Dendritic cell treated with granulocyte-macrophage colony-stimulating factor and Interleukin-4, amounts not matched to agents 40 ng/mL and 50 ng/mL, for 4 days (primary cell): ENCODE measurements around the gene FOXF1.

Experiments used
- H3K27ac Mint-ChIP-seq: one replicate; pipeline ENCODE4 v1.8.0; 2022; ENCODE audit warnings: mild to moderate bottlenecking, mixed read lengths
- H3K27me3 Mint-ChIP-seq: one replicate; pipeline ENCODE4 v1.8.0; 2022; ENCODE audit warnings: mild to moderate bottlenecking, mixed read lengths
- H3K36me3 Mint-ChIP-seq: one replicate; pipeline ENCODE4 v1.8.0; 2022; ENCODE audit warnings: low read depth, mixed read lengths
- H3K4me1 Mint-ChIP-seq: one replicate; pipeline ENCODE4 v1.8.0; 2022; ENCODE audit warnings: low read depth, mixed read lengths
- H3K4me3 Mint-ChIP-seq: one replicate; pipeline ENCODE4 v1.8.0; 2022; ENCODE audit warnings: mild to moderate bottlenecking, moderate library complexity, mixed read lengths
- H3K9me3 Mint-ChIP-seq: one replicate; pipeline ENCODE4 v1.8.0; 2022; ENCODE audit warnings: mixed read lengths
- intact Hi-C: fragments of 100-400 bp; cut with micrococcal nuclease; formaldehyde crosslinking; loops from one replicate; pipeline ENCODE4 v1.15.0; 2022

The FOXF1 gene

DNA sequence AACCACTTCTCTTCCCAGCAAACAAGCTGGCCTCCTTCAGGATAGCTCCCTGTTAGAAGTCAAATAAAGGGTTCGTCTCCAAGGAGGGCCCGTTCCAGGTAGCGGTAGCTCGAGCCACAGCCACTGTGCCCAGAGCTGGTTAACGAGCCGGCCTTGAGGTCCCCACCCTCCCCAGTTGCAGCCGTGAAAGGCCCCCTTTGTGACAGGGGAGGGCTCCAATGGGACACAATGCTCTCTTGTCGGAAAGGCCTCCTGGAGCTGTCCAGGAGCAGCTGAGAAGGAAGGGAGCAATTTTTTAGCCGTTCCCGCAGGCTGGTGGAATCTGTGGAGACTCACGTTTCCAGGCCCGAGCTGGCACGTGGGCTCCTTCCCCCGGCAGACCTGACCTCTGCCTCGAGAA lies 29.9 kb upstream of the FOXF1 start:
- H3K9me3 Mint-ChIP-seq: no peaks in the 10 kb centered on the region
- H3K36me3 Mint-ChIP-seq: no peaks in the 10 kb centered on the region
- intact Hi-C loops: no loop called here
- no peaks in the 10 kb centered on the region for H3K4me1 Mint-ChIP-seq
- H3K4me3 Mint-ChIP-seq: no peak overlapping the region
- H3K27me3 Mint-ChIP-seq: peaks cover 37% of the 10 kb centered on the region
- no peak overlapping the region for H3K27ac Mint-ChIP-seq

DNA sequence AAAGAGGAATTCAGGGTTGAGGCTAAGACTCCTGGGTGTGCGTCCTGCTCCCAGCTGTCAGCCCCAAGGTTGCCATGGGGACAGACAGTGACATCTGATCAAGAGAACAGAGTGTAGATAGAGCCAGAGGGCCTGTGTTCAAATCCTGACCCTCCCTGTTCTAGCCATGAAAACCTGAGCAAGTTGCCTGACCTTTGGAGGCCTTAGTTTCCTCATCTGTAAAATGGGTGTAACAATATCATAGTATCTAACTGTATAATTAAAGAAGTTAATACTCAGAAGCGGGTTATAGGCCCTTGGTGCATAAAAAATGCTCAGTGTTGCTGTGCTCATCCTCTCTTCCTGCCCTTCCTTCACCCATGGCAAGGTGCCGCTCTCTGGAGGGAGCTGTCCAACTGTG lies 28.7 kb upstream of the FOXF1 start:
- H3K4me1 Mint-ChIP-seq: no peaks in the 10 kb centered on the region
- H3K27me3 Mint-ChIP-seq: peaks cover 38% of the 10 kb centered on the region
- no peak overlapping the region for H3K27ac Mint-ChIP-seq
- no peaks in the 10 kb centered on the region for H3K9me3 Mint-ChIP-seq
- intact Hi-C loops: no loop called here
- H3K36me3 Mint-ChIP-seq: no peaks in the 10 kb centered on the region
- no peak overlapping the region for H3K4me3 Mint-ChIP-seq

DNA sequence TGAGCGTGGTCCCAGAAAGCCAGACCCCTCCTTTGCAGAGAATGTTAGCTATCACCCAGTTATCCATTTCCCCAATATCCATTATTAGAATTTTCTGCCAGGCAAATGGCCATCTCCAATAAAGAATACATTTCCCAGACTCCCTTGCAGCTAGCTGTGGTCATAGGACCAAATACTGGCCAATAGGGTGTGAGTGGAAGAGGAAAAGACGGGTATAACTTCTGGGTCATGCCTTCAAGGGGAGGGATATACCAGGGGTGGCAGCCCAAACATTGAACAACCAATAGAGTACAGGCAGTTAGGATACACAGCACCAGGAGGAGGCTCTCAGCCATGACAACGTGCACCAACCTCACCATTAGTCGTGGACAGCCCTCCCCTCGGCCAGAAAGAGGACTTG lies 26.1 kb upstream of the FOXF1 start:
- Mint-ChIP-seq H3K36me3 (no peaks in the 10 kb centered on the region), H3K4me1 (no peaks in the 10 kb centered on the region), H3K9me3 (no peaks in the 10 kb centered on the region), H3K4me3 (no peak overlapping the region), H3K27ac (no peak overlapping the region), H3K27me3 (peaks cover 39% of the 10 kb centered on the region)
- intact Hi-C loops: no loop called here

DNA sequence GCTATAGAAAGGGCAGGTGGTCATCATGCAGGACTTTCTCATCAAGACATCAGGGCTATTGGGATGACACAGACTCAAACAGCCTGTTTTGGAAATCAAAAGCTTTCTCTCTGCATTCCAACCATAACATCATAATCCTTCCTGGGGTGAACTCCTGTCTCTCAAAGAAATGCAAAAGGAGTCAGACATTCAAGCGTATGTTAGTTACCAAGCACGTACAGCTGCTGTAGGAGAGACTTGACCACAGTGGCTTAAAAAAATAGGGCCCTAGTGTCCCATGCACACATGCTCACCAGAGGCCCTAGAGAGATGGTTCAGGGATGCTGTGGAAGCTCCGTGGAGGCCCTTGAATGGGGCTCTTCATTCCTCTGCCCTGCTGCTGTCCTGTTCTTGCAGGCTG lies 24.6 kb upstream of the FOXF1 start:
- H3K4me1 Mint-ChIP-seq: no peaks in the 10 kb centered on the region
- H3K27ac Mint-ChIP-seq: no peak overlapping the region
- H3K9me3 Mint-ChIP-seq: no peaks in the 10 kb centered on the region
- H3K36me3 Mint-ChIP-seq: no peaks in the 10 kb centered on the region
- H3K4me3 Mint-ChIP-seq: no peak overlapping the region
- H3K27me3 Mint-ChIP-seq: peaks cover 43% of the 10 kb centered on the region
- intact Hi-C loops: no loop called here

- peaks cover 79% of the 10 kb centered on the region for H3K27me3 Mint-ChIP-seq
- H3K4me1 Mint-ChIP-seq: no peaks in the 10 kb centered on the region
- H3K27ac Mint-ChIP-seq: no peak overlapping the region
- H3K36me3 Mint-ChIP-seq: no peaks in the 10 kb centered on the region
- H3K9me3 Mint-ChIP-seq: no peaks in the 10 kb centered on the region
- H3K4me3 Mint-ChIP-seq: no peak overlapping the region
- intact Hi-C loops: no loop called here
Observed at GRCh38 chr16:86490859-86491639, 19.3 kb upstream of the FOXF1 start.

GRCh38 chr16:86491640-86492023 lies 18.7 kb upstream of the FOXF1 start:
- Mint-ChIP-seq H3K27ac (no peak overlapping the region), H3K9me3 (no peaks in the 10 kb centered on the region), H3K36me3 (no peaks in the 10 kb centered on the region), H3K27me3 (peaks cover 82% of the 10 kb centered on the region), H3K4me1 (no peaks in the 10 kb centered on the region), H3K4me3 (no peak overlapping the region)
- intact Hi-C loops: no loop called here

GRCh38 chr16:86492267-86492960 lies 17.9 kb upstream of the FOXF1 start:
- Mint-ChIP-seq H3K9me3 (no peaks in the 10 kb centered on the region), H3K27me3 (peaks cover 87% of the 10 kb centered on the region), H3K36me3 (no peaks in the 10 kb centered on the region), H3K4me1 (no peaks in the 10 kb centered on the region), H3K4me3 (no peak overlapping the region), H3K27ac (no peak overlapping the region)
- intact Hi-C loops: no loop called here

DNA sequence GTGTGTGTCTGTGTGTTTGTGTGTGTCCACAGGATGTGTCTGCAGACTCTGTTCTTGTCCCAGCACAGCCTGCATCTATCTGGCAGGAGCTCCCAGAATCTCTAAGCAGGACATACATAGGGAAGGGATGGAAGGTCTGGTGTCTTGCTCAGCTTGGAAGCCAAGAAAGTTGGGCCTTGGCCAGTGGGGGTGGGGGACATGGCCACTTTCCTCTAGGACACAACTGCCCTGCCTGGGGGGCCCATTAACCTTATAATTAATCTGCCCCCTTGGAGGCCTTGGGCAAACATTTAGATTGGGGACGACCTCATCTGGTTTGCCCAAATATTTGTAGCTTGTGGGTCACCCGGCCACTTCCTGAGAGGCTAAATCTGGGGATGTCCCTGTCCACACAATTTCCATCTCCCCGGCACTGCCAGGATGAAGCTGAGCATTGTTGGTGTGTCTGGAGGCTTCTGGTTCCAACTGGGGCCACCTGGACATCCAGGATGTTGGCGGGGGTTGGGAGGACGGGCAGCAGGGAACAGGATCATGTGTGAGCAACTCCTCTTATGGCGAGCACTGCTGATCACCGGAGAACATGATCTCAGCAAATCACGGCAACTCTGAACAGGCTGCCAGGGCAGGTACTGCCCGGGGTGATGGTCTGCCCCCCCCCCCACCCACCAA lies 17.2 kb upstream of the FOXF1 start:
- Mint-ChIP-seq H3K36me3 (no peaks in the 10 kb centered on the region), H3K27me3 (peaks cover 89% of the 10 kb centered on the region), H3K27ac (no peak overlapping the region), H3K4me3 (no peak overlapping the region), H3K4me1 (no peaks in the 10 kb centered on the region), H3K9me3 (no peaks in the 10 kb centered on the region)
- intact Hi-C loops: no loop called here

- Mint-ChIP-seq H3K9me3 (no peaks in the 10 kb centered on the region), H3K36me3 (no peaks in the 10 kb centered on the region), H3K27ac (no peak overlapping the region), H3K4me3 (no peak overlapping the region), H3K4me1 (no peaks in the 10 kb centered on the region), H3K27me3 (peaks cover 88% of the 10 kb centered on the region)
- intact Hi-C loops: no loop called here
Observed at GRCh38 chr16:86494039-86494564, 16.2 kb upstream of the FOXF1 start.

DNA sequence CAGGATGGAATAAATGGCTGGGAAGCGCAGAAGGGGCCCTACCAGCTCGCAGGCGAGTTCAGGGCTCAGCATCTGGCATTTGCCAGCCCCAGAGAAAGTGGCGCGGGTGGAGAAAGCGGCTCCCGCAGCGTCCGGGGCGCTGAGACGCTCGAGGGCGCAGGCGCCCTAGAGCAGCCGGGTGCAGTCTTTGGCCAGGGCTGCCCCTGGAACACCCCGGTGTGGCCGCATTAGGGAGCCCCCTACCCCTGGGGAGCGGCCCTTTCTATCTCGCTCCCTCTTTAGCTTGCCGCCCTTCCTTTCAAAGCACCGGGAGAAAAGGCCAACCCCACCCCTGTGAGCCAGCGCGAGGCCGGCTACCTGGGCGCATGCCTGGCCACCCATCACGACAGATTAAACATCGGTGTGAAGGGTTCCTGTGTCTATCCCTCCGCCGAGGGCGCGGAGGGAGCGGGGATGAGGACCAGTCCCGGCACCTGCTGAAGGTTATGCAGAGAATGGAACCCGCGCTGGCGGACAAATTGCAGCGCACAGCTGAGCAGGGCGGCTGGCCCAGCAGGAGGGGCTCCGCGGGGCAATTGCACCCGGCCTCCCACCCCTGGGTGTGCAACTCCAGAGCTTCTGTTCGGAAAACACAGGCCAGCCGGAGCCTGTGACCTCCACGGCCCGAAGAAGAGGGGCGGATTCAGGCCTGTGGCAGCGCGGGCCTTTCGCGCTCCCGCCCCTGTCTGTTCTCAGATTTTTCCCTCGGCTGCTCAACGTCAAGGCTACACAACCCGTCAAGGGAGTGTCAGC lies 15.6 kb upstream of the FOXF1 start:
- Mint-ChIP-seq H3K27me3 (peaks cover 87% of the 10 kb centered on the region), H3K4me3 (no peak overlapping the region), H3K36me3 (no peaks in the 10 kb centered on the region), H3K27ac (no peak overlapping the region), H3K4me1 (no peaks in the 10 kb centered on the region), H3K9me3 (no peaks in the 10 kb centered on the region)
- intact Hi-C loops: no loop called here

DNA sequence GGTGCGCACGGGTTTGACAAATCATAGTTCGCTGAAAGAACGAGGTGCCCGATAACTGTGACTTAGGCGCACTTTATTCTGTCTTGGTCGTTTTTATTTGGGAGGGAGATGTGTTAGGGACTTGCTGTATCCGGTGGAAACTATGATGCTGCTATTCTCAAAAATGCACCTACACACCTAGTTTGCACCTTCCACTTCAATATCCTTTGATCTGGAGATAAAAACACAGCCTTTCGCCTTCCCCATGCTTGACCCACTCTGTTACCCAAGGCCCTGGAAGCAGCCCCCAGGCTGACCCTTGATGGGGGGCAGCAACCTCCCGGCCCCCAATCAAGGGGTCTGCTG lies 15.0 kb upstream of the FOXF1 start:
- Mint-ChIP-seq H3K9me3 (no peaks in the 10 kb centered on the region), H3K27ac (no peak overlapping the region), H3K36me3 (no peaks in the 10 kb centered on the region), H3K27me3 (peaks cover 89% of the 10 kb centered on the region), H3K4me1 (no peaks in the 10 kb centered on the region), H3K4me3 (no peak overlapping the region)
- intact Hi-C loops: no loop called here

- peaks cover 90% of the 10 kb centered on the region for H3K27me3 Mint-ChIP-seq
- intact Hi-C loops: no loop called here
- H3K27ac Mint-ChIP-seq: no peak overlapping the region
- no peak overlapping the region for H3K4me3 Mint-ChIP-seq
- no peaks in the 10 kb centered on the region for H3K4me1 Mint-ChIP-seq
- H3K36me3 Mint-ChIP-seq: no peaks in the 10 kb centered on the region
- H3K9me3 Mint-ChIP-seq: no peaks in the 10 kb centered on the region
Observed at GRCh38 chr16:86495756-86496261, 14.5 kb upstream of the FOXF1 start.

GRCh38 chr16:86496262-86496928 lies 13.9 kb upstream of the FOXF1 start:
- H3K4me3 Mint-ChIP-seq: no peak overlapping the region
- H3K4me1 Mint-ChIP-seq: no peaks in the 10 kb centered on the region

More at GRCh38 chr16:86496262-86496928, 13.9 kb upstream of the FOXF1 start:
- Mint-ChIP-seq H3K27ac (no peak overlapping the region), H3K27me3 (peaks cover 90% of the 10 kb centered on the region), H3K9me3 (no peaks in the 10 kb centered on the region), H3K36me3 (no peaks in the 10 kb centered on the region)
- intact Hi-C loops: no loop called here
